Measurements from ENCODE around the gene GPR62. TPM values are rescaled to one million over a fixed set of nuclear protein-coding genes. Genes with fewer than 3 reads are reported as not detected.
A peak's percentile ranks its signal among the peaks of the same experiment; 100 is the strongest.

GPR62 gene
- total and polyA plus RNA-seq, 9 of the 15 experiments (the other 6 are each of a cell fraction or from before 2014, with no cell fraction given) = not detected

GRCh38 chr3:51982838-51983577 lies 27.8 kb downstream of the GPR62 start, which contains the start of gene ACY1 (continued):
- 0 out of 2 replicates have a peak, but pooled peaks have one; percentile 29 for TF ChIP-seq NR2C2 (CRISPR knock-in tag; IDR thresholded peaks at IDR 0.05)
- TF ChIP-seq NR2C2 (tag; IDR thresholded peaks at IDR 0.05) = peak; percentile 84
- TF ChIP-seq NCOR1 (IDR thresholded peaks at IDR 0.05) = peak; percentile 38; the same call in 1 of the 2 replicates
- TF ChIP-seq PRPF4 (IDR thresholded peaks at IDR 0.05; ENCODE audit: insufficient read depth, low read depth, low read length, poor library complexity, severe bottlenecking) = no peak
- TF ChIP-seq IFI16 (CRISPR knock-in tag; IDR thresholded peaks at IDR 0.05) = no peak
- peak; percentile 76 for TF ChIP-seq RAD51 (IDR thresholded peaks at IDR 0.05; ENCODE audit: borderline replicate concordance, low read depth)

GRCh38 chr3:51983578-51984268 lies 28.5 kb downstream of the GPR62 start:
- peaks cover 35 to 65% of the 10 kb centered on the region in 2 experiments; a peak in 4 of 5 replicates for H3K4me1 ChIP-seq (replicated peaks in 1 of 2; ENCODE audit: control insufficient read depth in 2 of 2, insufficient read depth in 2 of 2, low read length in 2 of 2)
- H2AFZ ChIP-seq (ENCODE audit: low read depth, low read length) = peak overlapping the region; percentile 51; the same call in 1 of the 2 replicates
- ChIA-PET POLR2A (interaction anchor here (0.5 to 5.2 kb wide), 5 partner anchors 10 to 42 kb away, joined by 3 to 105 read pairs (median 4); partner anchors contain the start of genes ABHD14A, ABHD14B, PARP3 and RPL29), CTCF (ENCODE audit: low intra/inter-chr PET ratio) (no interaction called here)
- peak overlapping the region; percentile 91 for H3K27ac ChIP-seq (ENCODE audit: extremely low read depth, low read depth, low read length)
- no peaks in the 10 kb centered on the region for H3K27me3 ChIP-seq (ENCODE audit: control insufficient read depth in 2 of 2, insufficient read depth in 2 of 2, low read length in 2 of 2)
- in situ Hi-C loops (cut with MboI) = no loop called here
- FAIRE-seq (no peak), ATAC-seq (peak; percentile 52), DNase-seq (ENCODE audit: extremely low read depth in 1 of 4, low spot score in 3 of 4) (peak in 3 of 4 experiments; percentile 25 to 57 (median 36))
- H3K4me2 ChIP-seq (ENCODE audit: insufficient read depth, low read length) = peak overlapping the region; percentile 96
- peaks cover 28% of the 10 kb centered on the region; the same call in 2 of the 3 replicates for H3K36me3 ChIP-seq (ENCODE audit: control insufficient read depth, insufficient read depth, low read length)
- peak overlapping the region; percentile 94 to 97 for H3K9ac ChIP-seq (ENCODE audit: insufficient read depth in 1 of 2, low read depth in 2 of 2, low read length in 2 of 2)
- no peaks in the 10 kb centered on the region for H4K20me1 ChIP-seq (replicated peaks; ENCODE audit: control insufficient read depth, insufficient read depth, low read length)
- intact Hi-C loops (cut with micrococcal nuclease) = loop anchor here (1.0 kb wide), 1 partner anchor 8 kb away; no protein-coding TSS in a partner anchor
- no peaks in the 10 kb centered on the region for H3K9me3 ChIP-seq (replicated peaks; ENCODE audit: control insufficient read depth, insufficient read depth, low read depth, low read length)
- H3K79me2 ChIP-seq (ENCODE audit: control insufficient read depth, insufficient read depth, low read length) = peaks cover 47% of the 10 kb centered on the region
- BruUV-seq (replicated peaks) = TSS peak; percentile 92
- WGBS (ENCODE audit: insufficient coverage, low coverage, missing lambda C conversion rate) = 2% methylated on average over 21 of the region's 22 CpGs
- H3K9me1 ChIP-seq (ENCODE audit: control insufficient read depth, insufficient read depth, low read length) = no peaks in the 10 kb centered on the region
- H3K4me3 ChIP-seq = peak overlapping the region; percentile 55
- TF ChIP-seq CBX1 (IDR thresholded peaks at IDR 0.05; ENCODE audit: low read depth) (peak; percentile 81; the same call in 1 of the 2 replicates), USF1 (CRISPR knock-in tag; IDR thresholded peaks at IDR 0.05) (no peak), TGIF2 (CRISPR knock-in tag; IDR thresholded peaks at IDR 0.05) (no peak), NFRKB (IDR thresholded peaks at IDR 0.05; ENCODE audit: low read depth) (peak; percentile 61), ZBTB7A (IDR thresholded peaks at IDR 0.05; ENCODE audit: borderline replicate concordance, control insufficient read depth, low read depth, low read length) (peak; percentile 32; the same call in 1 of the 2 replicates), ZNF174 (CRISPR knock-in tag; IDR thresholded peaks at IDR 0.05) (no peak), CTCF (IDR thresholded peaks at IDR 0.05 in 2 of 3, conservative IDR thresholded peaks at IDR 0.05 in 1 of 3; ENCODE audit: insufficient read depth in 2 of 3, low read depth in 1 of 3, low read length in 3 of 3) (no peak), ZNF76 (CRISPR knock-in tag; IDR thresholded peaks at IDR 0.05; ENCODE audit: borderline replicate concordance) (no peak), NR2C2 (CRISPR knock-in tag; IDR thresholded peaks at IDR 0.05) (no peak), NR2C2 (tag; IDR thresholded peaks at IDR 0.05) (peak; percentile 71), XRCC4 (IDR thresholded peaks at IDR 0.05; ENCODE audit: extremely low read depth, insufficient read depth, insufficient read length) (no peak), COPS2 (conservative IDR thresholded peaks at IDR 0.05) (no peak), ETV1 (tag; conservative IDR thresholded peaks at IDR 0.05; ENCODE audit: low read depth) (no peak)

Measured in K562 (cell line).